GM12878 (cell line): ENCODE measurements around the gene MTHFS. TPM values are rescaled to one million over a fixed set of nuclear protein-coding genes. Genes with fewer than 3 reads are reported as not detected.

Source experiments
- BMI1 ChIP-seq: fragments of 450-650 bp; IDR thresholded peaks from 2 replicates; pipeline ENCODE4 v1.6.1; 2016; ENCODE audit warnings: mild to moderate bottlenecking, moderate library complexity, borderline replicate concordance
- EED ChIP-seq: sonication (generic); IDR thresholded peaks from 2 replicates; pipeline ENCODE4 v1.6.1; 2016; ENCODE audit warnings: antibody characterized with exemption, low read depth
- GATAD2B ChIP-seq: fragments of 450-650 bp; conservative IDR thresholded peaks from 2 replicates; pipeline ENCODE4 v1.6.1; 2017; ENCODE audit warnings: low read depth, mild to moderate bottlenecking, moderate library complexity
- HDAC6 ChIP-seq: fragments of 200-600 bp; sonication (generic); IDR thresholded peaks from one replicate; pipeline ENCODE4 v1.8.0; 2017; ENCODE audit warnings: antibody characterized with exemption; ENCODE audit not compliant: unreplicated experiment
- MEF2B ChIP-seq: fragments of 450-650 bp; IDR thresholded peaks from 2 replicates; pipeline ENCODE4 v1.6.1; 2018; ENCODE audit warnings: mild to moderate bottlenecking, moderate library complexity; ENCODE audit not compliant: partially characterized antibody, poor library complexity, severe bottlenecking
- MLLT1 ChIP-seq: fragments of 450-650 bp; IDR thresholded peaks from 2 replicates; pipeline ENCODE4 v1.6.1; 2016; ENCODE audit warnings: mild to moderate bottlenecking
- NR2F1 ChIP-seq: fragments of 450-650 bp; conservative IDR thresholded peaks from 2 replicates; pipeline ENCODE4 v1.6.1; 2017; ENCODE audit warnings: mild to moderate bottlenecking
- RUNX3 ChIP-seq: IDR thresholded peaks from 2 replicates; pipeline ENCODE4 v1.6.1; 2012; ENCODE audit warnings: low read length, inconsistent platforms
- SKIL ChIP-seq: fragments of 450-650 bp; IDR thresholded peaks from 2 replicates; pipeline ENCODE4 v1.6.1; 2017; ENCODE audit warnings: mild to moderate bottlenecking, low read depth, inconsistent platforms; ENCODE audit not compliant: poor library complexity, severe bottlenecking
- SRF ChIP-seq, 2 experiments: IDR thresholded peaks; 2 replicates each; pipeline ENCODE4 v1.6.1; 2011; ENCODE audit warnings: low read depth in 2 of 2, low read length in 2 of 2, mild to moderate bottlenecking in 1 of 2, moderate library complexity in 1 of 2
- polyA plus RNA-seq, 11 experiments: library from polyadenylated mRNA; depleted of rRNA in 4 of 11; unstranded in 6 of 11; stranded (reverse) in 5 of 11; fragments of >200 nt; fragmentation: Nextera tagmentation in 4 of 11; fragmentation: Illumina TruSeq in 1 of 11; extraction: Ambion mirVana in 4 of 11; extraction: Trizol in 1 of 11; gene quantifications; 1 replicate in 1 of 11; 2 replicates in 10 of 11; pipeline versions ENCODE4 v1.2.1 to v1.2.3, GENCODE V29; 2011 to 2016; ENCODE audit warnings: inconsistent platforms in 2 of 11, missing spikeins in 2 of 11, low read depth in 1 of 11
- total RNA-seq, 4 experiments: library from RNA; depleted of rRNA in 3 of 4; stranded (reverse); fragments of >200 nt in 3 of 4; fragmentation: Illumina TruSeq in 1 of 4; extraction: Trizol in 1 of 4; gene quantifications; 2 replicates each; pipeline versions ENCODE4 v1.2.1 to v1.2.3, GENCODE V29; 2013 to 2021
- TF ChIP-seq, protein P1 (sequence below): fragments of 450-650 bp; IDR thresholded peaks from 2 replicates; pipeline ENCODE4 v1.6.1; 2017; ENCODE audit warnings: antibody characterized with exemption, mild to moderate bottlenecking, moderate library complexity
- TF ChIP-seq, protein P2 (sequence below): fragments of 450-650 bp; IDR thresholded peaks from 2 replicates; pipeline ENCODE4 v1.6.1; 2017; ENCODE audit warnings: mild to moderate bottlenecking, moderate library complexity
- TF ChIP-seq, protein P3 (sequence below): fragments of 450-650 bp; IDR thresholded peaks from 2 replicates; pipeline ENCODE4 v1.6.1; 2017; ENCODE audit warnings: mild to moderate bottlenecking, moderate library complexity

Gene MTHFS
- total and polyA plus RNA-seq, 10 of the 15 experiments (the other 5 are each of a cell fraction or from before 2014, with no cell fraction given), result 14.0 to 81.9 (median 31.8) TPM

GRCh38 chr15:79896634-79897379, at the start of gene MTHFS (continued):
- TF ChIP-seq, protein P1, sequence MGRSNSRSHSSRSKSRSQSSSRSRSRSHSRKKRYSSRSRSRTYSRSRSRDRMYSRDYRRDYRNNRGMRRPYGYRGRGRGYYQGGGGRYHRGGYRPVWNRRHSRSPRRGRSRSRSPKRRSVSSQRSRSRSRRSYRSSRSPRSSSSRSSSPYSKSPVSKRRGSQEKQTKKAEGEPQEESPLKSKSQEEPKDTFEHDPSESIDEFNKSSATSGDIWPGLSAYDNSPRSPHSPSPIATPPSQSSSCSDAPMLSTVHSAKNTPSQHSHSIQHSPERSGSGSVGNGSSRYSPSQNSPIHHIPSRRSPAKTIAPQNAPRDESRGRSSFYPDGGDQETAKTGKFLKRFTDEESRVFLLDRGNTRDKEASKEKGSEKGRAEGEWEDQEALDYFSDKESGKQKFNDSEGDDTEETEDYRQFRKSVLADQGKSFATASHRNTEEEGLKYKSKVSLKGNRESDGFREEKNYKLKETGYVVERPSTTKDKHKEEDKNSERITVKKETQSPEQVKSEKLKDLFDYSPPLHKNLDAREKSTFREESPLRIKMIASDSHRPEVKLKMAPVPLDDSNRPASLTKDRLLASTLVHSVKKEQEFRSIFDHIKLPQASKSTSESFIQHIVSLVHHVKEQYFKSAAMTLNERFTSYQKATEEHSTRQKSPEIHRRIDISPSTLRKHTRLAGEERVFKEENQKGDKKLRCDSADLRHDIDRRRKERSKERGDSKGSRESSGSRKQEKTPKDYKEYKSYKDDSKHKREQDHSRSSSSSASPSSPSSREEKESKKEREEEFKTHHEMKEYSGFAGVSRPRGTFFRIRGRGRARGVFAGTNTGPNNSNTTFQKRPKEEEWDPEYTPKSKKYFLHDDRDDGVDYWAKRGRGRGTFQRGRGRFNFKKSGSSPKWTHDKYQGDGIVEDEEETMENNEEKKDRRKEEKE, result 0 out of 2 replicates have a peak, but pooled peaks have one; percentile 30
- TF ChIP-seq EED (peak; percentile 42), GATAD2B (peak; percentile 97), MEF2B (no peak), SRF (IDR thresholded peaks at IDR 0.05; ENCODE audit: low read depth in 2 of 2, low read length in 2 of 2) (0 out of 4 replicates have a peak, but pooled peaks of 1 of the 2 experiments have one; percentile 42), SKIL (no peak), MLLT1 (0 out of 2 replicates have a peak, but pooled peaks have one; percentile 5), RUNX3 (no peak; the same call in none of the 2 replicates), NR2F1 (peak; percentile 84), HDAC6 (no peak), BMI1 (no peak)
- TF ChIP-seq, protein P2, sequence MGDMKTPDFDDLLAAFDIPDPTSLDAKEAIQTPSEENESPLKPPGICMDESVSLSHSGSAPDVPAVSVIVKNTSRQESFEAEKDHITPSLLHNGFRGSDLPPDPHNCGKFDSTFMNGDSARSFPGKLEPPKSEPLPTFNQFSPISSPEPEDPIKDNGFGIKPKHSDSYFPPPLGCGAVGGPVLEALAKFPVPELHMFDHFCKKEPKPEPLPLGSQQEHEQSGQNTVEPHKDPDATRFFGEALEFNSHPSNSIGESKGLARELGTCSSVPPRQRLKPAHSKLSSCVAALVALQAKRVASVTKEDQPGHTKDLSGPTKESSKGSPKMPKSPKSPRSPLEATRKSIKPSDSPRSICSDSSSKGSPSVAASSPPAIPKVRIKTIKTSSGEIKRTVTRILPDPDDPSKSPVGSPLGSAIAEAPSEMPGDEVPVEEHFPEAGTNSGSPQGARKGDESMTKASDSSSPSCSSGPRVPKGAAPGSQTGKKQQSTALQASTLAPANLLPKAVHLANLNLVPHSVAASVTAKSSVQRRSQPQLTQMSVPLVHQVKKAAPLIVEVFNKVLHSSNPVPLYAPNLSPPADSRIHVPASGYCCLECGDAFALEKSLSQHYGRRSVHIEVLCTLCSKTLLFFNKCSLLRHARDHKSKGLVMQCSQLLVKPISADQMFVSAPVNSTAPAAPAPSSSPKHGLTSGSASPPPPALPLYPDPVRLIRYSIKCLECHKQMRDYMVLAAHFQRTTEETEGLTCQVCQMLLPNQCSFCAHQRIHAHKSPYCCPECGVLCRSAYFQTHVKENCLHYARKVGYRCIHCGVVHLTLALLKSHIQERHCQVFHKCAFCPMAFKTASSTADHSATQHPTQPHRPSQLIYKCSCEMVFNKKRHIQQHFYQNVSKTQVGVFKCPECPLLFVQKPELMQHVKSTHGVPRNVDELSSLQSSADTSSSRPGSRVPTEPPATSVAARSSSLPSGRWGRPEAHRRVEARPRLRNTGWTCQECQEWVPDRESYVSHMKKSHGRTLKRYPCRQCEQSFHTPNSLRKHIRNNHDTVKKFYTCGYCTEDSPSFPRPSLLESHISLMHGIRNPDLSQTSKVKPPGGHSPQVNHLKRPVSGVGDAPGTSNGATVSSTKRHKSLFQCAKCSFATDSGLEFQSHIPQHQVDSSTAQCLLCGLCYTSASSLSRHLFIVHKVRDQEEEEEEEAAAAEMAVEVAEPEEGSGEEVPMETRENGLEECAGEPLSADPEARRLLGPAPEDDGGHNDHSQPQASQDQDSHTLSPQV, result peak; percentile 64; the same call in 1 of the 2 replicates
- TF ChIP-seq, protein P3, sequence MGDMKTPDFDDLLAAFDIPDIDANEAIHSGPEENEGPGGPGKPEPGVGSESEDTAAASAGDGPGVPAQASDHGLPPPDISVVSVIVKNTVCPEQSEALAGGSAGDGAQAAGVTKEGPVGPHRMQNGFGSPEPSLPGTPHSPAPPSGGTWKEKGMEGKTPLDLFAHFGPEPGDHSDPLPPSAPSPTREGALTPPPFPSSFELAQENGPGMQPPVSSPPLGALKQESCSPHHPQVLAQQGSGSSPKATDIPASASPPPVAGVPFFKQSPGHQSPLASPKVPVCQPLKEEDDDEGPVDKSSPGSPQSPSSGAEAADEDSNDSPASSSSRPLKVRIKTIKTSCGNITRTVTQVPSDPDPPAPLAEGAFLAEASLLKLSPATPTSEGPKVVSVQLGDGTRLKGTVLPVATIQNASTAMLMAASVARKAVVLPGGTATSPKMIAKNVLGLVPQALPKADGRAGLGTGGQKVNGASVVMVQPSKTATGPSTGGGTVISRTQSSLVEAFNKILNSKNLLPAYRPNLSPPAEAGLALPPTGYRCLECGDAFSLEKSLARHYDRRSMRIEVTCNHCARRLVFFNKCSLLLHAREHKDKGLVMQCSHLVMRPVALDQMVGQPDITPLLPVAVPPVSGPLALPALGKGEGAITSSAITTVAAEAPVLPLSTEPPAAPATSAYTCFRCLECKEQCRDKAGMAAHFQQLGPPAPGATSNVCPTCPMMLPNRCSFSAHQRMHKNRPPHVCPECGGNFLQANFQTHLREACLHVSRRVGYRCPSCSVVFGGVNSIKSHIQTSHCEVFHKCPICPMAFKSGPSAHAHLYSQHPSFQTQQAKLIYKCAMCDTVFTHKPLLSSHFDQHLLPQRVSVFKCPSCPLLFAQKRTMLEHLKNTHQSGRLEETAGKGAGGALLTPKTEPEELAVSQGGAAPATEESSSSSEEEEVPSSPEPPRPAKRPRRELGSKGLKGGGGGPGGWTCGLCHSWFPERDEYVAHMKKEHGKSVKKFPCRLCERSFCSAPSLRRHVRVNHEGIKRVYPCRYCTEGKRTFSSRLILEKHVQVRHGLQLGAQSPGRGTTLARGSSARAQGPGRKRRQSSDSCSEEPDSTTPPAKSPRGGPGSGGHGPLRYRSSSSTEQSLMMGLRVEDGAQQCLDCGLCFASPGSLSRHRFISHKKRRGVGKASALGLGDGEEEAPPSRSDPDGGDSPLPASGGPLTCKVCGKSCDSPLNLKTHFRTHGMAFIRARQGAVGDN, result peak; percentile 96
